Skin of body (tissue), 2 donors: ENCODE measurements around the gene HELZ. TPM values are rescaled to one million over a fixed set of nuclear protein-coding genes. Genes with fewer than 3 reads are reported as not detected.
"Not testable (repeated sequence)": the region's sequence is repeated elsewhere in the genome, so short reads cannot be mapped to it uniquely, and the experiment has no call there.

Experiments used
- DNase-seq: peaks from one replicate; lab custom pipeline; 2025; lab: John Stamatoyannopoulos, UW
- total RNA-seq: library from RNA; depleted of rRNA; stranded (reverse); fragments of >200 nt; gene quantifications from one replicate; pipeline ENCODE4 v1.2.3, GENCODE V29; 2014

HELZ gene
- total RNA-seq, 1 donor from 2014 or later, result 70.5 TPM

DNA sequence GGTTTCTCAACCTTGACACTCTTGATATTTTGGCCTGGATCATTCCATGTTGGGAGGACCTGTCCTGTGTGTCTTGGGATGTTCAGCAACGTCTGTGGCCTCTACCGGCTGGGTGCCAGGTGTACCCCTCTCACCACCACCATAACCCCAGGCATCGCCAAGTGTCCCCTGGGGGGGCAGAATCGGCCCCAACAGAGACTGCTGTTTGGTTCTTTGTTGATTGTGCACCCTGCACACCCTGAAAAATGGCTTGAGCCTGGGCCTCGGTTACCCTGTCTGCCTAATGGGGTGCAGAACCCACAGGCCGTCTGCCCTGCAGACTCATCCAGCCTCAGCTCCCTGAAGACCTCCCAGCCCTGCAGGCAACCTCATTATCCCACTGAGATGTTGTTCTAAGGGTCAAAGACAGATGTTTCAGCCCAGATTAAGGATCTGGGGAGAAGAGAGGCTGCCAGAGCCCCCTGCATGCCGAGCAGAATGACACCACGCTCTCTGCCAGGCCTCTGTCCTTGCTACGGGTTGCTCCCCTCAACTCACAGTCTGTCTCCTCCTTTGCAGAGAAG, 191.5 kb downstream of the HELZ start:
- no peak for DNase-seq

- no peak for DNase-seq
Measured at GRCh38 chr17:67052720-67053437, 192.1 kb downstream of the HELZ start.

- no peak for DNase-seq
Measured at GRCh38 chr17:67051837-67052236, 193.2 kb downstream of the HELZ start.

DNA sequence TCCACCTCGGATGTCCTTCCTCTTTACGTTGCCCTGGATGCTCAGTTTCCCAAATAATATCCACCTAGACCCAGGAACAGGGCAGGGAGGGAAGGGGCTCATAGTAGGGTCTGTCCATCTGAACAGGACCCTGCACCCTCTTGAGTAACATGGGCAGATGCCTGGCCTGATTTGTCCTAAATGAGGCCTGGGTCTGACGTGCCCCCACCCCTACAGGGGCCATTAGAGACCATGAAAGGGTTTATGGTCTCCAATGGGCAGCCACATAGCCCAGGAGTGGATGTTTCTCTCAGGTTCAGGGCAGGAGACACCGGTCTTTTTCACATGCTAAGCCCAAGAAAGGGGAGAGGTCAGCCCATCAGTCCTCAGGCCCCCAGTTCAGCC, 193.8 kb downstream of the HELZ start:
- DNase-seq, result no peak

DNA sequence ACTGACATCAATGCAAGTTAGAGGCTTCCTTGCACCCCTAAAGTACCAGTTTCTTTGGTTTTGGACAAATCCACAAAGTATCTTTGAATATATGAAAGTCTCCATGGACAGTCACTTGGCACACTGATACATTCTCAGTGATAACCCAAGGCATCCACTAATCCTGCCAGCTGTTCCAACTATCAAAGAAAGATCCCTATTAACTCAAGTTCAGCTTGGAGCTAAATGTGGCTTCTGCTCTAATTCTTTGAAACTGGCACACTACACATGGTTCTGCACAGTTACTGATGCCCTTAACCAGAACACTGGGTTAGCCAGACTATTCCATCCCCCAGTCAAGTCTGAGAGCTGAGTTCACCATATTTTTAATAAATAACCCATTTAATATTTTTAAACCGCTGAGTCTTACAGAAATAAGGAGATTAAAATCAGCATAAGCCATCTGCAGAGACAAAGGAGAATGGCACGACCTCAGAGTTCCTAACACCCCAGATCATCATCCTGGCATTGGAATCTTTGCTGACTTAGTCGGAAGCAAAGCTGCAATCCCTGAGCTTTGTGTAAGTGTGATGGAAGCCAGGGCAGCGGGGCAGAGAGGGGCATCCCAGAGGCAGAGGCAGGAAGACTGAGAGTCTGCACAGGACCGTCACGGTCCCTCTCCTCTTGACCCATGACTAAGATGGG, 194.4 kb downstream of the HELZ start:
- no peak for DNase-seq

DNA sequence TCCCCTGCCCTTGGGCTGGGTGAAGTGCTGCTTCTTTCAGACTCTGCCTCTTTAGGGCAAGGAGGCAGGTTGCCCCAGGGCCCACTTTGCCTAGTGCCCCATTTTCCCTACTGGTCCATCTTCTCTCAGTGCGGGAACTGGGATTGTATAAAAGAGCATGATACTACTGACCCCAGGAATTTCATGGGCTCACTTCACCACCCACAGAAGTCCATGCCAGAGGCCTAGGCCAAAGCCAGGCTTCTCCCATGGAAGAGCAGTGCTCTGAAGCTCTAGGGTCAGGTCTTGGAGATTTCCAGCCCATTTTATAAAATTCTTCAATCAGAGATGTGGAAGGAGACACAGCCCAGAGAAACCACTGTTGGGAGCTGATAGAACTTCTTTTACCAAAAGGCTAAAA, 194.9 kb downstream of the HELZ start:
- DNase-seq, result no peak

- no peak for DNase-seq
Measured at GRCh38 chr17:67049025-67049739, 195.8 kb downstream of the HELZ start.

DNA sequence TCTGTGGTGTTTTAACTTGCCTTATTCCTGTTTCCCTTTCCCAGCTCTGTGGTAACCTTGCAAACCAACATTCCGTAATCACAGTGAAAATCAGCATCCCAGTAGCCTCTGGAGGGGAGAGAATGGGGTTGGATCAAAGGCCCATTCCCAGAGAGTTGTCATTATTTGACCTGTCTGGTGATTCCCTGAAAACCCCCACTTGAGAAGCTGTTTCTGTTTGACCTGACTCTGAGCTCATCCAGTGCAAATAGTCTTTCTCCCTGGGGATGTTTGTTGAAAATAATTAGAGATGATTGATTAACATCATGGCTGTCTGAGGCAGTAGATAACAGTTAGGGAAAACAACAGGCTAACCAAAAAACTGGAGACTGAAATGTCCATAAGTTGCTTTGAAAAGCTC, 197.6 kb downstream of the HELZ start:
- DNase-seq, result no peak

DNA sequence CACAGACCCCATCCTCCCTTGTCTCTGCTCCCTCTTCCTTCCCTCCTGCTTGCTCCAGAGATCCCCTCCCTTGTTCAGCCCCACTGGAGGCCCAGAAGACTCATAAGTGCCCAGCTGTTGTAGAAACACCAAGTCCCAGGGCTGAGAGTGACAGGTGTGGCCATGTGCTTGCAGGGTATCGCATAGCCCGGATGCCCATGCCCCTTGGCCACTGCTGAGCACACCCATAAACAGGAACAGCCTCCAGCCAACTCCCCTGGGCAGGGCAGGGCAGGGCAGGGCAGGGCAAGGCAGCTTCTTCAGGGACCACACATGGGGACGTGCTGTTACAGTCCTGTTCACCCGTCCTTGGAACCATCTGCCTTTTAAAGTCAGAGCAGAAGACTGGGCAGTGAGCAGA, 198.6 kb downstream of the HELZ start:
- no peak for DNase-seq

DNA sequence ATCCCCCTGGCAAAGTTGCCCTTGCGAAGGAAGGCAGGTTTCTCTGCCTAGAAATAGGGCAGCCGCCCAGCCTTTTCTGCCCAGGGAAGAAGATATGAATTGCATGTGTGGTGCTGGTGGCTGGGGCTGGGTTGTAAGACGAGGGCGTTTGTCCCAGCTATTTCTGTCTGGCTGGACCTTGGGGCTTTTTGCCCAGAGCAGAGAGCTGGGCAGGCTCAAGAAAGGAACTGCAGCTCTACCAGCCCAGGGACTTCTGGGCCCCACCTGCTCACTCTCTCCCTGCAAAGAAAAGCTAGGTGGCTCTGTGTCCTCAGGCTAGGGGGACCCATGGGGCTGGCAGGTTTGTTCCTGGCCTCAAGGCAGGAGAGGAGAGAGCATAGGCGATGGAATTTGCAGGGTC, 200.1 kb downstream of the HELZ start:
- no peak for DNase-seq

DNA sequence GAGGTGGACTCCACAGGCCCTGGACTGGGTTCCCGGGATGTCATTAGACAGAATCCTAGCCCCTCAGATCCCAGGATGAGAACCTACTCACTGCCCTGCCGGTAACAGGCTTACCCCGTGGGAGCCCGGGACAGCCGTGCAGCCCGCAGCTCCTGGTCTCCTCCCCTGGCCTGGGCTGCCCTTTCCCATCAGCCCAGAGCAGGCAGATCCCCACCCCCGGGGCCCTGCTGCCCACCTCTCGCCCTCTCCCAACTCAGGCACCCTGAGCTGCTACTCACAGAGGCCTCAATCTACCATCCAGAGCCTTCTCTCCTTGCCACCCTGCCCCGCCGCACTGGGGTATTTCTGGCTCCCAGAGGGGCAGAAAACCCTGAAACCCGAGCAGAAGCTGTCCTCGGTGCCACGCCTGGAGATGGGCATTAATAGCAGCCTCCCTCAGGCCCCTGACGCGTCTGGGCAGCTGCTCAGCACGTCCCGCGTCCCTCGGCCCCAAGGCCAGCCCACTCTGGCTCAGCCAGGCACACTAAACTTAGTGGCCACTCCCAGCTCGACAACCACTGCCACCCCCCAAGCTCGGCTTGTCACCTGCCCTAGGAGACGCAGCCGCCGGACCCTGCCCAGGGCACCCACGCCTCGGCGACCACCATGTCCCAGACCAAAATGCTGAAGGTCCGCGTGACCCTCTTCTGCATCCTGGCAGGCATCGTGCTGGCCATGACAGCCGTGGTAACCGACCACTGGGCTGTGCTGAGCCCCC, 200.8 kb downstream of the HELZ start, which contains the start of gene CACNG1:
Gene CACNG1, plus strand, starts transcription at position 539 of the 757 bp plus-strand sequence. Its CDS starts 107 bp downstream, at position 646.
- DNase-seq, result no peak

GRCh38 chr17:67043283-67043682, 201.7 kb downstream of the HELZ start:
- DNase-seq, result no peak

DNA sequence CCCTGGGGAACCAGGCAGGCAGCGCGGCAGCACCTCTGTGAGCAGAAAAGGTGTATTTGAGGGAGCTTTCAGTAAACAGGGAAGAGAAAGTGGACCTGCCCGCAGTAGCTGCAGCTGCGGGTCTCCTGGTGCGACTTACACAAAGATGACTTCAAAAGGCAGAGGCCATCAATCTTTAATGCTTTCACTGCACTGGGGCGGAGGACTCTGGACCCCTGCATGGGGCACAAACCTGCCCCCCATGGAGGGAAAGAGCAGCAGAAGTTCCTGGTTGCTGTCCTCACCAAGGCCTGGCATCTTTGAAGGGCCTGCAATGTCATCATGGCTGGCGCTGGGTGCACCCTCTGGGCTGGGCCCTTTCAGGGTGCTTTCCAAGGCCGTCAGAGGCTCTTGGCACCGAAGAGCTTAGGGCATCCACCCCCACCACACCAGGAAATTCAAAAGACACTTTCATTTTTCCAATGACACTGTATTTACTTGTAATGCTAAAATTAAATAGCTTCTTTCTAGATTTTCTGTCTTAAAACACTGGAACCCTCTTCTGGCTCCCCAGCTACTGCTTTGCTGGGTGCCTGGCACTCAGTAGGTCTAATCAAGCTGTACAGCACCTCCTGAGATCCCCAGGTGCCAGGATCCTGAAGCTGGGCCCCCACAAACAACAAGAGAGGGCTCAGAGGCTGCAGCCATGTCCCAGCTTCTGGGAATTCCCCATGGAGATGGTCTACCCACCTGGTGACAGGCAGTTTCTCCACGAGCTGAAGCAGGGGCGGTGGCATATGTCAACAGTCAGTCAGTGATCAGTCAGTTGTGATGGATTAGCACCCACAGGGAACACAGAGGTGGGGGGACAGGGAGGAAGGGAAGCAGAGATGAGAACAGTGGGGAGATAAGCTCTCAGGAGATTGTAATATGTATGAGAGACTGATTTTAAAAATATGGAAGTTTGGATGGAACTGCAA, 202.8 kb downstream of the HELZ start:
- DNase-seq, result no peak

- DNase-seq, result no peak
Measured at GRCh38 chr17:67041531-67041930, 203.5 kb downstream of the HELZ start.

GRCh38 chr17:67041119-67041518, 203.9 kb downstream of the HELZ start:
- not testable (repeated sequence) for DNase-seq

GRCh38 chr17:67040652-67041051, 204.3 kb downstream of the HELZ start:
- no peak for DNase-seq

DNA sequence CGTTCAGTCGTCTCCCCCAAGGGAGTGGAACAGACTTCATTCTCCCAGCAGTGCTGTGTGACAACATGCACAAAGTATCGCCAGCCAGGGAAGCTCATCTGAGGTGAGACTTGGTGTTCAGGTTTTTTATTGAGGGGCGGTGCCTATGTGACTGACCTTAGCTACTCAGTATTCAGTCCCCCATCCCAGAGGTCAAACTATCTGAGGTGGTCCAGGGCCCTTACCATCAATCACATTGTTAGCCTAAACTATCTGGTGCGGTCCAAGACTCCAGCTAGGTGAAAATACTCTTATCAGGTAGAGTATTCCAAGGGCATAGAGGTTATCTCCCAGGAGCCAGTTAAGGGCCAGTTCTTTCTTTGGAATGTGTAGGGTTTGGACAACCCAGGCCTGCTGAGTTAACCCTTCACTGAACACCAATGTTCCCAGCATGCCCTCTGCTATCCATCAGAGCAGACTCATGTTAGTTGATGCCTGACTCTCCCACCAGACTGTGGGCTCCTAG, 206.1 kb downstream of the HELZ start:
- DNase-seq, result no peak

GRCh38 chr17:67035131-67036083, 209.6 kb downstream of the HELZ start:
- no peak for DNase-seq

DNA sequence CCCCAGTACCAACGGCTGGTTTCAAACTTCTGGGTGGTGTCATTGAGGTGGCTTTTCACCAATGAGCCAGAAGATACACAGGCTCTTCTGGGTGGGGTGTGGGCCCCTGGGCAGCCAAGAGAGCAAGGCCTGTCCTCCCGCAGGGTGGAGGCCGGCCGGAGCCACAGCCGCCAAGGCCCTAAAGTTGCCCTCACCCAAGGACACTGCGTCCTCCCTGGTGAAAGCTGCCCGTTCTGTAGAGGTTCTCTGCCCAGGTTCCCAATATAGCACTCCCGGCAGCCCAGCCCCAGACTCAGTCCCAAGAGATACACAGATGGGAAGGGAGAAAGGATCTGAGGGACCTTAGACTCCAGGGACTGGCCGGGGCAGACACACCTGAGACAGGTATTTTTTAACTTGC, 211.4 kb downstream of the HELZ start:
- no peak for DNase-seq
